ENCODE results near the gene ARPC5.

Gene ARPC5

GRCh38 chr1:183656355-183656754 lies 20.8 kb upstream of the ARPC5 start:
- Histone ChIP-seq H3K9me3 (ENCODE audit: control insufficient read depth, low read length) (no peaks in the 10 kb centered on the region), H3K27me3 (replicated peaks; ENCODE audit: control insufficient read depth, insufficient read depth, low read length) (no peaks in the 10 kb centered on the region), H3K4me1 (ENCODE audit: control insufficient read depth, insufficient read depth, low read length) (no peaks in the 10 kb centered on the region), H3K4me3 (ENCODE audit: low read length) (no peak overlapping the region), H3K36me3 (ENCODE audit: control insufficient read depth, insufficient read depth, low read length, severe bottlenecking) (no peaks in the 10 kb centered on the region), H3K9ac (ENCODE audit: low read length) (no peak overlapping the region)
- DNase-seq (ENCODE audit: low read depth), result no peak

- Histone ChIP-seq H3K27me3 (replicated peaks; ENCODE audit: control insufficient read depth, insufficient read depth, low read length) (no peaks in the 10 kb centered on the region), H3K9ac (ENCODE audit: low read length) (no peak overlapping the region), H3K9me3 (ENCODE audit: control insufficient read depth, low read length) (no peaks in the 10 kb centered on the region), H3K4me1 (ENCODE audit: control insufficient read depth, insufficient read depth, low read length) (no peaks in the 10 kb centered on the region), H3K36me3 (ENCODE audit: control insufficient read depth, insufficient read depth, low read length, severe bottlenecking) (no peaks in the 10 kb centered on the region), H3K4me3 (ENCODE audit: low read length) (no peak overlapping the region)
- peak; percentile 94 for DNase-seq (ENCODE audit: low read depth)
Observed at GRCh38 chr1:183655562-183656075, 20.0 kb upstream of the ARPC5 start.

GRCh38 chr1:183654706-183655105 lies 19.1 kb upstream of the ARPC5 start:
- no peaks in the 10 kb centered on the region for H3K9me3 ChIP-seq (ENCODE audit: control insufficient read depth, low read length)
- H3K9ac ChIP-seq (ENCODE audit: low read length), result no peak overlapping the region
- no peak overlapping the region for H3K4me3 ChIP-seq (ENCODE audit: low read length)
- no peaks in the 10 kb centered on the region for H3K27me3 ChIP-seq (replicated peaks; ENCODE audit: control insufficient read depth, insufficient read depth, low read length)
- no peaks in the 10 kb centered on the region for H3K36me3 ChIP-seq (ENCODE audit: control insufficient read depth, insufficient read depth, low read length, severe bottlenecking)
- H3K4me1 ChIP-seq (ENCODE audit: control insufficient read depth, insufficient read depth, low read length), result no peaks in the 10 kb centered on the region
- DNase-seq (ENCODE audit: low read depth), result no peak

GRCh38 chr1:183653876-183654451 lies 18.4 kb upstream of the ARPC5 start:
- H3K9me3 ChIP-seq (ENCODE audit: control insufficient read depth, low read length), result no peaks in the 10 kb centered on the region
- DNase-seq (ENCODE audit: low read depth), result no peak
- no peaks in the 10 kb centered on the region for H3K27me3 ChIP-seq (replicated peaks; ENCODE audit: control insufficient read depth, insufficient read depth, low read length)
- H3K9ac ChIP-seq (ENCODE audit: low read length), result no peak overlapping the region
- no peaks in the 10 kb centered on the region for H3K36me3 ChIP-seq (ENCODE audit: control insufficient read depth, insufficient read depth, low read length, severe bottlenecking)
- no peak overlapping the region for H3K4me3 ChIP-seq (ENCODE audit: low read length)
- H3K4me1 ChIP-seq (ENCODE audit: control insufficient read depth, insufficient read depth, low read length), result no peaks in the 10 kb centered on the region

- no peaks in the 10 kb centered on the region for H3K36me3 ChIP-seq (ENCODE audit: control insufficient read depth, insufficient read depth, low read length, severe bottlenecking)
Observed at GRCh38 chr1:183653462-183653794, 17.8 kb upstream of the ARPC5 start.

GRCh38 chr1:183652547-183653461 lies 17.2 kb upstream of the ARPC5 start, which contains the start of gene APOBEC4:
APOBEC4 (minus strand) TSS chr1:183653316; CDS start chr1:183648781, 4,535 bp downstream.
- H3K4me1 ChIP-seq (ENCODE audit: control insufficient read depth, insufficient read depth, low read length), result peaks cover 2% of the 10 kb centered on the region
- no peaks in the 10 kb centered on the region for H3K27me3 ChIP-seq (replicated peaks; ENCODE audit: control insufficient read depth, insufficient read depth, low read length)

More at GRCh38 chr1:183653462-183653794, 17.8 kb upstream of the ARPC5 start:
- no peak for DNase-seq (ENCODE audit: low read depth)
- Histone ChIP-seq H3K4me3 (ENCODE audit: low read length) (no peak overlapping the region), H3K9me3 (ENCODE audit: control insufficient read depth, low read length) (no peaks in the 10 kb centered on the region), H3K27me3 (replicated peaks; ENCODE audit: control insufficient read depth, insufficient read depth, low read length) (no peaks in the 10 kb centered on the region), H3K4me1 (ENCODE audit: control insufficient read depth, insufficient read depth, low read length) (no peaks in the 10 kb centered on the region), H3K9ac (ENCODE audit: low read length) (no peak overlapping the region)

GRCh38 chr1:183652107-183652506 lies 16.5 kb upstream of the ARPC5 start:
- no peak overlapping the region for H3K4me3 ChIP-seq (ENCODE audit: low read length)
- no peak for DNase-seq (ENCODE audit: low read depth)
- no peak overlapping the region for H3K9ac ChIP-seq (ENCODE audit: low read length)
- peaks cover 7% of the 10 kb centered on the region for H3K4me1 ChIP-seq (ENCODE audit: control insufficient read depth, insufficient read depth, low read length)
- no peaks in the 10 kb centered on the region for H3K27me3 ChIP-seq (replicated peaks; ENCODE audit: control insufficient read depth, insufficient read depth, low read length)
- H3K36me3 ChIP-seq (ENCODE audit: control insufficient read depth, insufficient read depth, low read length, severe bottlenecking), result no peaks in the 10 kb centered on the region
- H3K9me3 ChIP-seq (ENCODE audit: control insufficient read depth, low read length), result no peaks in the 10 kb centered on the region

More at GRCh38 chr1:183652547-183653461, 17.2 kb upstream of the ARPC5 start, which contains the start of gene APOBEC4:
- no peak within 1 kb of the TSS for H3K9ac ChIP-seq (ENCODE audit: low read length)
- H3K9me3 ChIP-seq (ENCODE audit: control insufficient read depth, low read length), result no peaks in the 10 kb centered on the region
- H3K36me3 ChIP-seq (ENCODE audit: control insufficient read depth, insufficient read depth, low read length, severe bottlenecking), result no peaks in the 10 kb centered on the region
- no peak within 1 kb of the TSS for H3K4me3 ChIP-seq (ENCODE audit: low read length)
- no peak for DNase-seq (ENCODE audit: low read depth)

- no peaks in the 10 kb centered on the region for H3K36me3 ChIP-seq (ENCODE audit: control insufficient read depth, insufficient read depth, low read length, severe bottlenecking)
Observed at GRCh38 chr1:183651612-183652011, 16.0 kb upstream of the ARPC5 start.

GRCh38 chr1:183648042-183648441 lies 12.5 kb upstream of the ARPC5 start:
- no peak overlapping the region for H3K9ac ChIP-seq (ENCODE audit: low read length)
- DNase-seq (ENCODE audit: low read depth), result no peak
- H3K27me3 ChIP-seq (replicated peaks; ENCODE audit: control insufficient read depth, insufficient read depth, low read length), result no peaks in the 10 kb centered on the region
- H3K9me3 ChIP-seq (ENCODE audit: control insufficient read depth, low read length), result no peaks in the 10 kb centered on the region
- H3K4me1 ChIP-seq (ENCODE audit: control insufficient read depth, insufficient read depth, low read length), result peaks cover 7% of the 10 kb centered on the region
- H3K4me3 ChIP-seq (ENCODE audit: low read length), result no peak overlapping the region
- no peaks in the 10 kb centered on the region for H3K36me3 ChIP-seq (ENCODE audit: control insufficient read depth, insufficient read depth, low read length, severe bottlenecking)

More at GRCh38 chr1:183651612-183652011, 16.0 kb upstream of the ARPC5 start:
- Histone ChIP-seq H3K9me3 (ENCODE audit: control insufficient read depth, low read length) (no peaks in the 10 kb centered on the region), H3K4me1 (ENCODE audit: control insufficient read depth, insufficient read depth, low read length) (peaks cover 7% of the 10 kb centered on the region), H3K9ac (ENCODE audit: low read length) (no peak overlapping the region), H3K27me3 (replicated peaks; ENCODE audit: control insufficient read depth, insufficient read depth, low read length) (no peaks in the 10 kb centered on the region), H3K4me3 (ENCODE audit: low read length) (no peak overlapping the region)
- DNase-seq (ENCODE audit: low read depth), result no peak

GRCh38 chr1:183646776-183647175 lies 11.2 kb upstream of the ARPC5 start:
- Histone ChIP-seq H3K9me3 (ENCODE audit: control insufficient read depth, low read length) (no peaks in the 10 kb centered on the region), H3K36me3 (ENCODE audit: control insufficient read depth, insufficient read depth, low read length, severe bottlenecking) (no peaks in the 10 kb centered on the region), H3K4me3 (ENCODE audit: low read length) (no peak overlapping the region), H3K9ac (ENCODE audit: low read length) (no peak overlapping the region), H3K27me3 (replicated peaks; ENCODE audit: control insufficient read depth, insufficient read depth, low read length) (no peaks in the 10 kb centered on the region), H3K4me1 (ENCODE audit: control insufficient read depth, insufficient read depth, low read length) (peaks cover 7% of the 10 kb centered on the region)
- DNase-seq (ENCODE audit: low read depth), result no peak

GRCh38 chr1:183645531-183645930 lies 9.9 kb upstream of the ARPC5 start:
- no peak for DNase-seq (ENCODE audit: low read depth)
- Histone ChIP-seq H3K4me1 (ENCODE audit: control insufficient read depth, insufficient read depth, low read length) (peaks cover 7% of the 10 kb centered on the region), H3K27me3 (replicated peaks; ENCODE audit: control insufficient read depth, insufficient read depth, low read length) (no peaks in the 10 kb centered on the region), H3K36me3 (ENCODE audit: control insufficient read depth, insufficient read depth, low read length, severe bottlenecking) (no peaks in the 10 kb centered on the region), H3K9me3 (ENCODE audit: control insufficient read depth, low read length) (no peaks in the 10 kb centered on the region), H3K4me3 (ENCODE audit: low read length) (no peak overlapping the region), H3K9ac (ENCODE audit: low read length) (no peak overlapping the region)
